Suppressor macrophage treated with lipopolysaccharide for 1 hour (primary cell): ENCODE measurements around the gene RGS3.
"Not testable (repeated sequence)": the region's sequence is repeated elsewhere in the genome, so short reads cannot be mapped to it uniquely, and the experiment has no call there.

Experiments
- DNase-seq, 3 donors: peaks; one replicate each; pipeline ENCODE4 v3.0.0-alpha.2; 2020 to 2022

RGS3 gene

GRCh38 chr9:113622600-113623400, 159.3 kb downstream of the RGS3 start:
- peak; percentile 46 to 75 (median 65) for DNase-seq

- DNase-seq, result no peak
These were observed 160.4 kb downstream of the RGS3 start for GRCh38 chr9:113623851-113624485.

DNA sequence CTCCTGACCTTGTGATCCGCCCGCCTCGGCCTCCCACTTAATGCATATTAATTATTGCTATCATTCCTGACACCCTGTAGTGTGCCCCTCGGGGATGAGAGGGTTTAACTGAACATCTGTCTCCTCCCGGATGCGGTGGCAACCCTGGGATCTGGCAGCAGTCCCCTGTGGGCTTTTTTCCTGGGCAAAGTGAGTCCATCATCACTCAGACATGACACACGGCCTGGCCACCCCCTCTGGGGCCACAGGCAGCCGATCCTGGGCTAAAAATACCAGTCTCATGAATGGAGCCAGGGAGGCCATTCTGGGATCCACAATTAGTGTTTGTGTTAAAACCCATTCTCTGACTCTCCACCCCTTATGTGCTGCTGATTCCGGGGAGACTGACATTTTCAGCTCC, 161.2 kb downstream of the RGS3 start:
- peak in 1 of 3 donors; percentile 14 for DNase-seq

DNA sequence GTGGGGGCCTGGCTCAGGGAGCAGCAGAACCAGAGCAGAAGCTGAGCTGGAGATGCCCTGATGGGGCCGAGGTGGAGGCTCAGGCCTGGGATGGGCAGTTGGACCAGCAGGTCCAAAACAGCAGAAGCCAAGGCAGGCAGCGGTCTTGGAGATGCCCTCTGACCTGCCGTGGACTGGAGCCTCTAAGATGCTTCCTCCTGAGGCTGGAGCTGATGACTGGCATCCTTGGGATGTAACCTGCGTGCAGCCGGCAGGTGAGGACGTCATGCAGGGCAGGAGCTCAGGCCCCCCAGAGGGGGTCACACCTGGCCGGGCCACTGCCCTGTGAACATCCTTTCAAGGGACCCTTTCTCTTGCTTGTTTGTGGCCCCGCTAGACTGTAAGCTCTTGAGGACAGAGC, 162.0 kb downstream of the RGS3 start:
- DNase-seq, result no peak

DNA sequence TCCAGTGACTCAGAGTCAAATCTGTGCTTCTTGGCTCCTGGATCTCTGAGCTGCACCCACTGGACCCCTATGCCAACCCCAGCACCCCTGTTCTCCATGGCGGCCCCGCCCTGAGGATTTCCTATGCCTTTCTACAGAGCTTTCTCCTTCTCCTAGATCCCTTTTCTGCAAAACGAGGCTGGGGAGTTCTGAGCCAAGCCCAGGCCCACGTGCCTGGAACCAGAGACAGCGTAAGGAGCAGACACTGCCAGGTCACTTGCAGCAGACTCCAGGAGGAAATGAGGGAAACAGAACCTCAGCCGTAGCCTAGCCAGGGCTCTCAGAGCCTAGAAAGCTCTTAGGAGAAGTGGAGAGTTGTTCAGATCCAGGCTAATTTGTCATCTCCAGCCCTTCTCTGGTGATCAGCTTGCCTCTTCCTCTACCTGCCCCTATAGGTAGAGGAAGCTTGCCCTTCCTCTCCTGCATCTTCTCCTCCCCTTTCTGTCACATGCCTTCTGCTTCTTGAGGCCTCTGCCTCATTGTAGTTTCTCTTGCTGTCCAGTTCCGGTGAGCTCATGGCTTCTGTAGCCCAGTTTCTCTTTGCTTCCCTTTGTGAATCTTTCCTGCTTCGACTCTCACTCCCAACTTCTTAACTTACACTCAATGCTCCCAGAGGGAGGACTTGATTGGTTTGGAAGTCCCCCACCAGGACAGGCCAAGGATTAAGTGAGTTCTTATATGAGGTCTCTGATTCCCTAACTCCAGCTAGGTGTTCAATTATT, 163.4 kb downstream of the RGS3 start:
- DNase-seq, result no peak

- DNase-seq, result no peak
These were observed 165.1 kb downstream of the RGS3 start for GRCh38 chr9:113628621-113629020.

GRCh38 chr9:113630386-113631136, 167.0 kb downstream of the RGS3 start:
- peak in 2 of 3 donors; percentile 8 to 41 for DNase-seq

GRCh38 chr9:113631137-113631765, 167.7 kb downstream of the RGS3 start:
- DNase-seq, result peak in 2 of 3 donors; percentile 44 to 50

GRCh38 chr9:113631871-113632665, 168.5 kb downstream of the RGS3 start:
- DNase-seq, result peak; percentile 36 to 58 (median 47)

DNA sequence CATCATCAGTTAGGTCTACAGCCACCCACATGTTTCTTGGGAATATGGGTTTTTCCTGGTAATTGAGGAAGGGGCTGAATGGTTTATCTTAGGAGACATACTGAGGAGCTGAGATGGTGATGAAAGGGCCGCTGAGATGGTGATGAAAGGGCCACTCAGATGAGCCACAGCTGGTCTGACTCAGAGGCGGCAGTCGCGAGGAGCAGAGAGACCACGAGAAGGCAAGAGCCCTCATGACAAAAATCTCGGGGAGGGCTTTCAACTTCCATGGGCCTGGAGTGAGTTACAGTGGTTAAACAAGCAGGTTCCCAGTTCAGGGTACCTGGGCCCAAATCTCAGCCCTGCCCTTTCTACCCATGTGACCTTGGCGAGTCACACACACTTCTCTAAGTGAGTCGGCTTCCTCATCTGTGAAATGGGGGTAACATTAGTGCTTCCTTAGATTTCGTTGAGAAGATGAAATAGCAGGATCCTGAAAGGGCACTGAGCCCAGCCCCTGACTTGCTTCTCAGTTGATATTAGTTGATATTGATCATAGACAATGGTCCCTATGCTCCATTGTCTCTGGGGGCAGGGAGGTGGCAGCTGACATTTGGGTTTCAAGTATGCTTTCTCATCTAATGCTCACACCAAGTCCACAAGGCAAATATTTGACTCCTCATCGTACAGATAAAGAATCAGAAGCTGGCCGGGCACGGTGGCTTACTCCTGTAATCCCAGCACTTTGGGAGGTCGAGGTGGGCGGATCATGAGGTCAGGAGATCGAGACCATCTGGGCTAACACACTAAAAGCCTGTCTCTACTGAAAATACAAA, 169.5 kb downstream of the RGS3 start:
- DNase-seq, result peak; percentile 90 to 94 (median 92)

GRCh38 chr9:113633782-113634595, 170.5 kb downstream of the RGS3 start:
- peak; percentile 61 to 77 (median 62) for DNase-seq

DNA sequence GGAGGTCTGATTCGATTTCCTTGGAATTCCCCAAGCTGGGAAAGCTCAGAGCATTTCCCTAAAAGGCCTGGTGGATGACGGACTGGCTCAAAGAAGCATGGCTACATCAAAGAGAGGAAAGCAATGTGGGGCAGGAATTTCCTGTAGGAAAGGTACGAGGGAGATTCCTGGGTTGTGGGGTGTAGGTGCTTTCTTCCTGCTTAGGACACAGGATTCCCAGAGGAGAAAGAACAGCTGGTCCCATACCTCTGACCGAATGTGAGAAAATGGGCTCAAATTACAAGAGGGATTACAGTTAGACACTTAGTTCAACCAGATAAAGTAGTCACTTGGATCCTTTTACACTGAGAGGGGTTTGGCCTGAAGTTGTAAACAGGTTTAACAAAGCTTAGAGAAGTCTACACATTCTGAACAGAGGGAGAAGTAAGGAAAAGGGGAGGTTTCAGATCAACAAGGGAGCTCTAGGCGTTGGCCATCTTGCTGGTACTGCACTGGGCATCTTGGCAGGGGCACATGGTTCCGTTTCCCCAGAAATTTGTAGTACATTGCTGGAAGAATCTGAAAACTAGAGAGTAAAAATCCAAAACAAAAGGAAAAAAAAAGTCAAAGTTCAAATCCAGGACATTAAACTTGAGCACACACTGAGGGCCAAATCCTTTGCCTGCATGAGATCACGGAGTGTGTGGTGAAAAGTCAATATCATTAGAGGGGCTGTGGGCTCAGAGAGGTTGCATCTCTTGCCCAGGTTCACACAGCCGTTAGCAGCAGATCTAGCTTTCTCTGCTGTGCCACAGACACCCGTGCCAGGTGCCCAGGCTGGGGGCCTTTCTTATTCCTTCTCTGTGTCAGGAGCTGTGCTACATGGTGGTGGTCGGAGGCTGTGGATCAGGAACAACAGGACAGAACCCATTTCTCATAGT, 171.3 kb downstream of the RGS3 start:
- DNase-seq, result peak in 1 of 3 donors; percentile 19

GRCh38 chr9:113635586-113635985, 172.1 kb downstream of the RGS3 start:
- no peak for DNase-seq

- DNase-seq, result no peak
These were observed 172.6 kb downstream of the RGS3 start for GRCh38 chr9:113636165-113636564.

GRCh38 chr9:113636693-113637092, 173.2 kb downstream of the RGS3 start:
- no peak for DNase-seq

DNA sequence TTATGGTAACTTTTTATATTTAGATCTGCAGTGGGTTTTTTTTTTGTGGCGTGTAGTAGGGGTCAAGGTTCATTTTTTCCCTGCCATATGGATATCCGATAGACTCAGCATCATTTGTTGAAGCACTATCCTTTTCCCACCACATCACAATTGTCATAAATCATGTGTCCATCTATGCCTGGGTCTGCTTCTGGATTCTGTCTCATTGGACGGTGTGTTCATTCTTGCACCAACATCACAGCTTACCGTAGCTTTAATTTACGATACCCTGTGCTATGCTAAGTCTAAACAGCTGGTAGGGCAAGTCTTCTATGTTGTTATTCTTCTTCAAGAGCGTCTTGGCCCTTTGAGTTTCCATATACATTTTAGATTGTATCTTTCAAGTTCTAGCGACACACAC, 175.0 kb downstream of the RGS3 start:
- DNase-seq, result no peak

DNA sequence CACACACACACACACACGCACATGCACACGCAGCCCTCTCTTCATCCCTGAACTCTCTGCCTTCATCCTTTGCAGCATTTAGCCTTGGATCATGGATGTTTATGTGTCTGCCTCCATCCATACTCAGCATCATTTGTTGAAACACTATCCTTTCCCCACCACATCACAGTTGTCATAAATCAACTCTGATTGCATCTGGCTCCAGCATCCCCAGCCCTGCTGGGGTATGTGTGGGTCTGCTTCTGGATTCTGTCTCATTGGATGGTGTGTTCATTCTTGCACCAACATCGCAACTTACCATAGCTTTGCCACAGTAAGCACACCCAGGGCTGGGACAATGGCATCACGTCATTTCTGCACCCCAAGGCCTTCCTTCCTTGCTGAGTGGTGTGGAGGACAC, 175.4 kb downstream of the RGS3 start:
- DNase-seq, result no peak

DNA sequence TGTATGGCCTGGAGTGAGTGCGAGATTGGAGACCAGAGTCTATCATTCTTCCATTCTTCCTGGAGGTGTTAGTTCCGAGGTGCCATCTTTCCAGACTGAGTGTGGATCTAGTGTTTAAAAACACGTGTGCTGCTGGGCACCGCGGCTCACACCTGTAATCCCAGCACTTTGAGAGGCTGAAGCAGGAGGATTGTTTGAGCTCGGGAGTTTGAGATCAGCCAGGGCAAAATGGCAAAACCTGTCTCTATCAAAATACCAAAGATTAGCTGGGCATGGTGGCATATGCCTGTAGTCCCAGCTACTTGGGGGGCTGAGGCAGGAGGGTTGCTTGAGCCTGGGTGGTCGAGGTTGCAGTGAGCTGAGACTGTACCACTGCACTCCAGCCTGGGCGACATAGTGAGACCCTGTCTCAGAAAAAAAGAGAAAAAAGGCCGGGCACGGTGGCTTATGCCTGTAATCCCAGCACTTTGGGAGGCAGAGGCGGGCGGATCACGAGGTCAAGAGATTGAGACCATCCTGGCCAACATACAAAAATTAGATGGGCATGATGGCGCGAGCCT, 176.0 kb downstream of the RGS3 start:
- DNase-seq, result not testable (repeated sequence)
